ENCODE measurements around the gene EPN1.

DNA sequence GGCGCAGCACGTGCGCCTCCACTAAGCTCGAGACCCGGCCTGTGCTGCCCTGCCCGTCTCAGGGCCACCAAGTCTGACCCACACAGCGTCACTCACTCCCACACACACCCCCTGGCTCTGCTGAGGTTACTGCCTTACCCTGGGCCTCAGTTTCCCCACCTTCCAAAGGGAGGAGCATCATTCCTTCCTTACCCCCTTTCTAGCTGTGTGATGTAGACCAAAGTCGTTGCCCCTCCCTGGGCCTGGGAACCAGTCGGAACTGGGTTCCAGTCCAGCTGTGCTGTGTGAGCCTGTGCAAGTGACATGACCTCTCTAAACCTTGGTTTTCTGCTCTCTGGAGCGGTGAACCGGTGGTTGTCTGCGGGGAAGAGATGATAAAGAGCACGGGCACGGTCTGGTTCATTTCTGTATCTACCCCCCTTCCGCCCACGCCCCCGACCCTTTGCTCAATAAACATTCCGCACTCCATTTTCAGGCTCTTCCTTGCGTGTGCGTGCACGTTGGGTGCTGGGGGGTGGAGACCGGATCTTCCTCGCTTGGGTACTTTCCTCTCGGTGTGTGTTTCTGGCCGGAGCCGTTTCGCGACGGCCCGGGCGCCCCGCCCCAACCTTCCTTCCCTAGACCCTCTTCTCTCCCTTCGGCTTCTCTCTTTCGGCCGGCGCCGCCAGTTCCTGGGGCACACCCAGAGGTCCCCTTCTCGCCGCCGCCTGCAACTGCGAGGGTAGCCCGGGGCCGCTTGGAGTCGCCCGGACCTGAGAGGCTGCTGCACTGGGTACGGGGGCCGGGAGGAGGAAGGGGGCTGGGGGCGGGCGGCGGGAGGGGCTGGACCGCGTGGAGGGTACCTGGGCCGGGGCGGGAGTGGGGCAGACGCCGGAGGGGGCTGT, 31.8 kb upstream of the EPN1 start, which contains the start of gene ZNF581:
- TF ChIP-seq, protein P1, sequence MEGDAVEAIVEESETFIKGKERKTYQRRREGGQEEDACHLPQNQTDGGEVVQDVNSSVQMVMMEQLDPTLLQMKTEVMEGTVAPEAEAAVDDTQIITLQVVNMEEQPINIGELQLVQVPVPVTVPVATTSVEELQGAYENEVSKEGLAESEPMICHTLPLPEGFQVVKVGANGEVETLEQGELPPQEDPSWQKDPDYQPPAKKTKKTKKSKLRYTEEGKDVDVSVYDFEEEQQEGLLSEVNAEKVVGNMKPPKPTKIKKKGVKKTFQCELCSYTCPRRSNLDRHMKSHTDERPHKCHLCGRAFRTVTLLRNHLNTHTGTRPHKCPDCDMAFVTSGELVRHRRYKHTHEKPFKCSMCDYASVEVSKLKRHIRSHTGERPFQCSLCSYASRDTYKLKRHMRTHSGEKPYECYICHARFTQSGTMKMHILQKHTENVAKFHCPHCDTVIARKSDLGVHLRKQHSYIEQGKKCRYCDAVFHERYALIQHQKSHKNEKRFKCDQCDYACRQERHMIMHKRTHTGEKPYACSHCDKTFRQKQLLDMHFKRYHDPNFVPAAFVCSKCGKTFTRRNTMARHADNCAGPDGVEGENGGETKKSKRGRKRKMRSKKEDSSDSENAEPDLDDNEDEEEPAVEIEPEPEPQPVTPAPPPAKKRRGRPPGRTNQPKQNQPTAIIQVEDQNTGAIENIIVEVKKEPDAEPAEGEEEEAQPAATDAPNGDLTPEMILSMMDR (IDR thresholded peaks at IDR 0.05; ENCODE audit: low read length), result no peak
- TF ChIP-seq EZH2 (IDR thresholded peaks at IDR 0.05; ENCODE audit: borderline replicate concordance, low read length), result no peak

All from OCI-LY1 (cell line).